HT1080 (cell line): ENCODE measurements around the gene FAXDC2. TPM values are rescaled to one million over a fixed set of nuclear protein-coding genes. Genes with fewer than 3 reads are reported as not detected.

Experiments used
- small RNA-seq: library from RNA; depleted of rRNA; stranded (forward); fragments of <200 nt; gene quantifications from one replicate; pipeline ENCODE3, GENCODE V24; 2014
- total RNA-seq: library from RNA; depleted of rRNA; stranded (reverse); fragments of >200 nt; shearing (Covaris generic); gene quantifications from 2 replicates; pipeline ENCODE4 v1.2.3, GENCODE V29; 2014; rRNA removed

The FAXDC2 gene
- total RNA-seq, 1 experiment from 2014 or later = 1.4 TPM

Small RNA genes within 50 kb of the gene (small RNA-seq; reads per million reads assigned to genes)
- not detected for gene MIR378H

Other genes starting within 250 kb of the FAXDC2 start
- gene LARP1, start 95.2 kb downstream of the FAXDC2 start, total RNA-seq = 60.2 and 79.1 TPM in 2 replicates
- 40.0 and 52.5 TPM in 2 replicates for gene CNOT8, start 8.0 kb upstream of the FAXDC2 start, total RNA-seq
- 27.0 and 28.6 TPM in 2 replicates for gene GEMIN5, start 87.6 kb upstream of the FAXDC2 start, total RNA-seq
- gene MRPL22, start 90.5 kb upstream of the FAXDC2 start, total RNA-seq = 34.0 and 39.7 TPM in 2 replicates
- not detected in 2 replicates for gene KIF4B, start 163.2 kb upstream of the FAXDC2 start, total RNA-seq